HCT116 (cell line): Measurements from ENCODE around the gene CDH23. TPM values are rescaled to one million over a fixed set of nuclear protein-coding genes. Genes with fewer than 3 reads are reported as not detected.

Experiments
- ATAC-seq: fragments of 200-7000 bp; cut with Tn5 transposase; 2 replicates; pipeline ENCODE4 v1.9.1; 2020; ENCODE audit warnings: mild to moderate bottlenecking, moderate library complexity
- BruUV-seq: library from RNA; stranded (reverse); fragments of 400-500 nt; replicated peaks from 2 replicates; lab custom pipeline; 2021; lab: Mats Ljungman, UMichigan
- CTCF ChIA-PET: fragments of 300-600 bp; sonication (Branson Sonifier 250); formaldehyde crosslinking; loops from one replicate; lab custom pipeline; 2021; ENCODE audit warnings: antibody characterized with exemption; lab: Charles Lee
- POLR2A ChIA-PET: fragments of 300-600, 350-600 bp; sonication (Branson Sonifier 250); formaldehyde crosslinking; loops from one replicate; lab custom pipeline; 2021; ENCODE audit warnings: antibody characterized with exemption; lab: Charles Lee
- RAD21 ChIA-PET, 2 experiments: fragments of 300-600 bp; sonication (Branson Sonifier 250); formaldehyde crosslinking; loops; one replicate each; lab custom pipeline; 2023; ENCODE audit warnings: low total read pairs in 2 of 2; ENCODE audit not compliant: uncharacterized antibody in 2 of 2, unreplicated experiment in 2 of 2, low non-redundant PET in 1 of 2; lab: Charles Lee
- DNase-seq: peaks from one replicate; pipeline ENCODE4 v3.0.0-alpha.2; 2010; ENCODE audit warnings: low read depth, low spot score
- H2AFZ ChIP-seq: fragments of 200-600 bp; shearing (Covaris generic), sonication (generic); 2 replicates; pipeline ENCODE4 v1.6.1; 2017; ENCODE audit warnings: low read depth, mixed run types, mixed read lengths, antibody characterized with exemption, low read length; ENCODE audit not compliant: poor library complexity, severe bottlenecking
- H3K27ac ChIP-seq: 2 replicates; pipeline ENCODE4 v1.5.1; 2012; ENCODE audit warnings: low read depth, low read length
- H3K27me3 ChIP-seq: fragments of 200-600 bp; sonication (generic); 2 replicates; pipeline ENCODE4 v1.6.1; 2016; ENCODE audit warnings: mixed run types, low read length, mixed read lengths; ENCODE audit not compliant: insufficient read depth
- H3K36me3 ChIP-seq, 2 experiments: fragments of 200-500 bp in 1 of 2; fragments of 200-600 bp in 1 of 2; sonication (Bioruptor generic) in 1 of 2; sonication (generic) in 1 of 2; 2 replicates each; pipeline versions ENCODE4 v1.5.1 to v1.6.1; 2014 to 2016; ENCODE audit warnings: low read length in 2 of 2, inconsistent platforms in 1 of 2, mixed read lengths in 1 of 2, mixed run types in 1 of 2; ENCODE audit not compliant: insufficient read depth in 2 of 2, control insufficient read depth in 1 of 2
- H3K4me1 ChIP-seq, 2 experiments: fragments of 200-600 bp in 1 of 2; sonication (generic) in 1 of 2; 2 replicates each; pipeline versions ENCODE4 v1.5.1 to v1.6.1; 2012 to 2017; ENCODE audit warnings: low read length in 2 of 2, inconsistent platforms in 1 of 2, mild to moderate bottlenecking in 1 of 2, mixed read lengths in 1 of 2, mixed run types in 1 of 2, moderate library complexity in 1 of 2; ENCODE audit not compliant: insufficient read depth in 2 of 2, control insufficient read depth in 1 of 2
- H3K4me2 ChIP-seq: fragments of 200-600 bp; sonication (generic); 2 replicates; pipeline ENCODE4 v1.6.1; 2017; ENCODE audit warnings: mixed run types, low read length, mixed read lengths
- H3K4me3 ChIP-seq, 2 experiments: fragments of 200-600 bp in 1 of 2; sonication (generic) in 1 of 2; replicated peaks in 1 of 2; 2 replicates each; pipeline ENCODE4 v1.5.1; 2011 to 2016; ENCODE audit warnings: low read length in 2 of 2, control low read depth in 1 of 2, low read depth in 1 of 2, mild to moderate bottlenecking in 1 of 2, mixed read lengths in 1 of 2, mixed run types in 1 of 2
- H3K79me2 ChIP-seq: fragments of 200-600 bp; sonication (generic); 2 replicates; pipeline ENCODE4 v1.6.1; 2017; ENCODE audit warnings: mild to moderate bottlenecking, mixed run types, low read length, moderate library complexity, mixed read lengths; ENCODE audit not compliant: insufficient read depth
- H3K9ac ChIP-seq: fragments of 200-600 bp; sonication (generic); 2 replicates; pipeline ENCODE4 v1.6.1; 2016; ENCODE audit warnings: low read length, mixed read lengths
- H3K9me2 ChIP-seq: fragments of 200-600 bp; sonication (generic), shearing (Covaris generic); 2 replicates; pipeline ENCODE4 v1.6.1; 2017; ENCODE audit warnings: mixed run types, mild to moderate bottlenecking, moderate library complexity; ENCODE audit not compliant: insufficient read depth
- H3K9me3 ChIP-seq, 2 experiments: fragments of 200-500 bp in 1 of 2; fragments of 200-600 bp in 1 of 2; sonication (Bioruptor generic) in 1 of 2; sonication (generic) in 1 of 2; 2 replicates each; pipeline ENCODE4 v1.6.1; 2014 to 2017; ENCODE audit warnings: low read length in 2 of 2, mixed read lengths in 2 of 2, inconsistent platforms in 1 of 2, low read depth in 1 of 2, mild to moderate bottlenecking in 1 of 2, mixed run types in 1 of 2, moderate library complexity in 1 of 2; ENCODE audit not compliant: control insufficient read depth in 1 of 2, insufficient read depth in 1 of 2
- H4K20me1 ChIP-seq: fragments of 200-600 bp; sonication (generic), shearing (Covaris generic); 2 replicates; pipeline ENCODE4 v1.6.1; 2017; ENCODE audit warnings: mixed run types, mild to moderate bottlenecking, moderate library complexity; ENCODE audit not compliant: insufficient read depth
- ATF3 ChIP-seq: IDR thresholded peaks from 2 replicates; pipeline ENCODE4 v1.6.1; 2012
- CBX3 ChIP-seq: IDR thresholded peaks from 2 replicates; pipeline ENCODE4 v1.6.1; 2012; ENCODE audit warnings: low read depth
- CEBPB ChIP-seq: IDR thresholded peaks from 2 replicates; pipeline ENCODE4 v1.6.1; 2012; ENCODE audit warnings: low read depth
- CTCF ChIP-seq, 3 experiments: fragments of 200-600 bp in 1 of 3; sonication (generic) in 1 of 3; IDR thresholded peaks in 2 of 3; conservative IDR thresholded peaks in 1 of 3; 2 replicates each; pipeline ENCODE4 v1.5.1; 2012 to 2017; ENCODE audit warnings: low read depth in 2 of 3, low read length in 2 of 3, antibody characterized with exemption in 1 of 3, borderline replicate concordance in 1 of 3, control low read depth in 1 of 3, mild to moderate bottlenecking in 1 of 3, mixed read lengths in 1 of 3, mixed run types in 1 of 3, moderate library complexity in 1 of 3; ENCODE audit not compliant: insufficient read depth in 1 of 3
- ELF1 ChIP-seq: IDR thresholded peaks from 2 replicates; pipeline ENCODE4 v1.6.1; 2012; ENCODE audit warnings: low read depth, borderline replicate concordance
- EZH2 ChIP-seq: fragments of 200-600 bp; sonication (generic); IDR thresholded peaks from 2 replicates; pipeline ENCODE4 v1.6.1; 2017; ENCODE audit warnings: antibody characterized with exemption, mixed run types
- FOSL1 ChIP-seq: IDR thresholded peaks from 2 replicates; pipeline ENCODE4 v1.6.1; 2012; ENCODE audit warnings: low read depth
- JUND ChIP-seq: IDR thresholded peaks from 2 replicates; pipeline ENCODE4 v1.6.1; 2012
- MAX ChIP-seq: IDR thresholded peaks from 2 replicates; pipeline ENCODE4 v1.6.1; 2012
- POLR2A ChIP-seq: IDR thresholded peaks from 2 replicates; pipeline ENCODE4 v1.7.0; 2011; ENCODE audit warnings: borderline replicate concordance; ENCODE audit not compliant: insufficient read depth, insufficient read length; ENCODE audit errors: extremely low read depth
- POLR2AphosphoS5 ChIP-seq: IDR thresholded peaks from 2 replicates; pipeline ENCODE4 v1.6.1; 2011; ENCODE audit warnings: mild to moderate bottlenecking, low read depth, low read length, moderate library complexity
- RAD21 ChIP-seq: IDR thresholded peaks from 2 replicates; pipeline ENCODE4 v1.6.1; 2012; ENCODE audit warnings: low read depth, mild to moderate bottlenecking
- REST ChIP-seq: IDR thresholded peaks from 2 replicates; pipeline ENCODE4 v1.6.1; 2012; ENCODE audit warnings: low read depth
- SRF ChIP-seq: IDR thresholded peaks from 2 replicates; pipeline ENCODE4 v1.6.1; 2012; ENCODE audit warnings: low read depth
- TCF7L2 ChIP-seq: IDR thresholded peaks from 2 replicates; pipeline ENCODE4 v1.7.0; 2011; ENCODE audit warnings: borderline replicate concordance, inconsistent platforms; ENCODE audit not compliant: insufficient read depth, insufficient read length; ENCODE audit errors: extremely low read depth
- YY1 ChIP-seq: IDR thresholded peaks from 2 replicates; pipeline ENCODE4 v1.6.1; 2011; ENCODE audit warnings: low read length, low read depth, moderate library complexity, mild to moderate bottlenecking; ENCODE audit not compliant: insufficient replicate concordance; ENCODE audit errors: extremely low read depth
- ZFX ChIP-seq: fragments of 450-650 bp; IDR thresholded peaks from 2 replicates; pipeline ENCODE4 v1.6.1; 2017
- ZNF274 ChIP-seq: fragments of 200-500 bp; sonication (Bioruptor generic); IDR thresholded peaks from 2 replicates; pipeline ENCODE4 v1.6.1; 2014; ENCODE audit warnings: mild to moderate bottlenecking, low read depth, low read length, inconsistent platforms
- intact Hi-C: fragments of 100-400 bp; cut with micrococcal nuclease; formaldehyde crosslinking; loops from 2 replicates; pipeline ENCODE4 v1.10.0; 2022
- total RNA-seq: library from RNA; stranded (reverse); gene quantifications from one replicate; pipeline ENCODE4 v1.2.1, GENCODE V29; 2021; ENCODE audit not compliant: unreplicated experiment

The CDH23 gene
- total RNA-seq, 1 experiment from 2014 or later, result not detected

- CTCF ChIA-PET, result no interaction called here
- DNase-seq (no peak), ATAC-seq (no peak)
- no peaks in the 10 kb centered on the region for H4K20me1 ChIP-seq
- H3K9ac ChIP-seq, result no peak overlapping the region
- no peaks in the 10 kb centered on the region for H3K79me2 ChIP-seq
- RAD21 ChIA-PET, result no interaction called here
- no peak overlapping the region for H3K4me3 ChIP-seq
- H3K9me3 ChIP-seq, result no peaks in the 10 kb centered on the region
- BruUV-seq, result no TSS peak
- POLR2A ChIA-PET, result no interaction called here
- H3K27me3 ChIP-seq, result no peaks in the 10 kb centered on the region
- TF ChIP-seq TCF7L2 (no peak), ELF1 (no peak), CBX3 (no peak), POLR2AphosphoS5 (no peak), ZFX (no peak), JUND (no peak), EZH2 (no peak), CTCF (IDR thresholded peaks at IDR 0.05 in 2 of 3, conservative IDR thresholded peaks at IDR 0.05 in 1 of 3; ENCODE audit: borderline replicate concordance in 1 of 3, insufficient read depth in 1 of 3, low read depth in 2 of 3, low read length in 2 of 3) (no peak), CEBPB (no peak), MAX (no peak), POLR2A (no peak), FOSL1 (no peak), ZNF274 (no peak), RAD21 (no peak), YY1 (no peak), REST (no peak), ATF3 (no peak), SRF (no peak)
- intact Hi-C loops, result no loop called here
- no peak overlapping the region for H3K4me2 ChIP-seq
- H3K36me3 ChIP-seq, result no peaks in the 10 kb centered on the region
- H3K4me1 ChIP-seq, result peaks cover 3 to 15% of the 10 kb centered on the region in 2 experiments; a peak in 2 of 4 replicates
- no peak overlapping the region for H2AFZ ChIP-seq
- no peaks in the 10 kb centered on the region for H3K9me2 ChIP-seq
- H3K27ac ChIP-seq, result no peak overlapping the region
Observed at GRCh38 chr10:71755179-71755879, 358.6 kb downstream of the CDH23 start.
